ENCODE results near the gene GNG7.
"Not testable (repeated sequence)": the region's sequence is repeated elsewhere in the genome, so short reads cannot be mapped to it uniquely, and the experiment has no call there.

Gene GNG7

DNA sequence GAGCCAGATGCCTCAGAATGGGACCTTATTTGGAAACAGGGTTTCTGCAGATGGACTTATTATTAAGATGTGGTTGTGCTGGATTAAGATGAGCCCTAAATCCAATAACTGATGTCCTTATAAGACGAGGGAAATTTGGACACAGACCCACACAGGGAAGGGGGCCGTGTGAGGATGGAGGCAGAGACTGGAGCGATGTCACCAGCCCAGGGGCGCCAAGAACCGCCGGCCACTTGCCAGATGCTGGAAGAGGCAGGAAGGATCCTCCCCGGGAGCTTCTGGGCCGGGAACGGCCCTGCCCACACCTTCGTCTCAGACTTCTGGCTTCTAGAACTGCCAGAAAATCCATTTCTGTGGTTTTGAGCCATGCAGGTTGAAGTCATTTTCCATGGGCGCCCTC is 26.6 kb downstream of the GNG7 start:
- no peak for DNase-seq (ENCODE audit: low spot score)

DNA sequence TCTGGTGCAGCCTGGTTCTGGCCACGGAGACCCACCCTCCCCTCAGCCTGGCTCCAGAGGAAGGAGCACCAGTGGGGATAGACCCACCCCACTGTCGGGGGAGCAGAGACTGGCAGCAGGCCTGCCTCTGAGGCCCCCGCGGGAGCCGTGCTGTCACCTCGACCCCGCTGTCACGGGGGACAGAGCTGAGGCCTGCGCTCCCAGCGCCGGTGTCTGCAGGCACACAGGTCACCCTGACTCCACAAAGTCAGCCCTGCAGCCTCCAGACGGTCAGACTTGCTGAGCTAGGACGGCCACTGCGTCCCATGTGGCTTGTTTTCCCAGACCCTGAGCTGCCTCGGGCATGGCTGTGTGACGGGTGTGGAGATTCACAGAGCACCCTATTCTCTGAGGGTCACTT is 32.3 kb downstream of the GNG7 start:
- no peak for DNase-seq (ENCODE audit: low spot score)

DNA sequence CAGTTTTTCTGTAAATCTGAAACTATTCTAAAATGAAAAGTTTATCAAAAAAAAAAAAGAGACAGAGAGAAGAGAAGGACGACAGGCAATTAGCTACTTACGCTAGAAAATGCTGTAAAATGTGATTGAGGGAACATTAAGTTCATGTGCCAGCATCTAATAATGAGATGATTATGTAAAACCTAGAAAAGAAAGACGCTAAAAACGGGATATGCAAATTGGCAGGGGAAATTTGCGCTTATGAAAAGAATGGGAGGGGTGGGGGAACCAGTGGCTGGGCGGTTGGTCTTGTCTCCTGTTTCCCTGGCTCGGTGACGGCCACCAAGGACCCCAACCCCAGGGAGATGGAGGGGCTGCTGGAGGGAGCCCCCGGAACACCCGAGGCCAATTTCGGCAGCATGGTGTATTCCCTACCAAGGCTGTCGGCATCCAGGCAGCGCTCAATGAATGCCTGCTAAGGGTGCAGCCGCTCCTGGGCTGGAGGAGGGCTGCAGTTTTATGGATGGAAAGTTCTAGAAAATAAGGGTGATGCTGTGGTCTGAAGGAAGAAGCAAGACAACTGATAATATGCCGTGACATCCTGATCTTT is 34.2 kb downstream of the GNG7 start:
- peak; percentile 49 for DNase-seq (ENCODE audit: low spot score)

DNA sequence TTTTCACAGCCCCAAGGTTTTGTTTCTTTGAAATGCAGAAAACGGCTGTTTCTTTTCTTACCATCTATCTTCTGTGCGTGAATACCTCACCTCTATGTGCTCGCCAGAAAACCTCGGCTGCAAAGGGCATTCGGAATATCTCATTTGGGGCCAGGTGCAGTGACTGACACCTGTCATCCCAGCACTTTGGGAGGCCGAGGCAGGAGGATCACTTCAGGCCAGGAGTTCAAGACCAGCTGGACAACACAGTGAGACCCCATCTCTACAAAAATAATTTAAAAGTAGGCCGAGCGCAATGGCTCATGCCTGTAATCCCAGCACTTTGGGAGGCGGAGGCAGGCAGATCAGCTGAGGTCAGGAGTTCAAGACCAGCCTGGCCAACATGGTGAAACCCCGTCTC is 35.1 kb downstream of the GNG7 start:
- not testable (repeated sequence) for DNase-seq (ENCODE audit: low spot score)

DNA sequence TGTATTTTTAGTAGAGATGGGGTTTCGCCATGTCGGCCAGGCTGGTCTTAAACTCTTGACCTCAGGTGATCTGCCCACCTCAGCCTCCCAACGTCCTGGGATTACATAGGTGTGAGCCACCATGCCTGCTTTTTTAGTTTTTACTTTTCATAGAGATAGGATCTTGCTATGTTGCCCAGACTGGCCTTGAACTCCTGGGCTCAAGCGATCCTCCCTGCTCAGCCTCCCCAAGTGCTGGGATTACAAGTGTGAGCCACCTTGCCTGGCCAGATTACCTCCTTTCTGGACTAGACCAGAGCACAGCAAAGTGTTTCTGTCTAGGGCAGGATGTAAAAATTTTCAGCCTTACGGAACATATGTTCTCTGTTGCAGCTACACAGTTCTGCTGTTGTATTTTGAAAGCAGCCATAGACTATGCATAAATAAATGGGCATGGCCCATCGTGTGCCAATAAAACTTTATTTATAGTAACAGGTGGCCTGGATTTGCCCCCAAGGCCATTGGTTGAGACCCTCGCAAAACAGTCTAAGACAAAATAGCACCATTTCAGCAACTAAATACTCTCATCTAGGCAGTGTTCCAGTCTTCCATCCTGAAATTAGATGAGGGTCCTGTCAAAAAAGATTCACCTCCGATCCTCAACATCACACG is 36.0 kb downstream of the GNG7 start:
- no peak for DNase-seq (ENCODE audit: low spot score)

DNA sequence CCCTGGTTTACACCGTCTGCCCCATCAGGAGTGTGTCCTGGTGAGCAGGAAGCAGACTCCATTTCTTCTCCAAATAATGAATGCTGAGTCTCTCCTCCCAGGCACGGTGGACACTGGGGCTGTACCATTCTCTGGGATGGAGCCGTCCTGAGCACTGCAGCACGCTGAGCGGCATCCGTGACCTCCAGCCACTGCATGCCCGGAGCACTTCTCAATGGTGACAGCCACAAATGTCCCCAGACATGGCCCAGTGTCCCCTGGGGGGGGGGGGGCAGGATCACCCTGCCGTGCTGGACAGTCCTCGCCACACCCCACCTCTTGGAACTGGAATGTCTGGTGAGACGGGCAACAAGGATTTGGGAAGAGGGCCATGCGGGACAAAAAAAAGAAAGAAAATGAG is 37.4 kb downstream of the GNG7 start:
- no peak for DNase-seq (ENCODE audit: low spot score)

DNA sequence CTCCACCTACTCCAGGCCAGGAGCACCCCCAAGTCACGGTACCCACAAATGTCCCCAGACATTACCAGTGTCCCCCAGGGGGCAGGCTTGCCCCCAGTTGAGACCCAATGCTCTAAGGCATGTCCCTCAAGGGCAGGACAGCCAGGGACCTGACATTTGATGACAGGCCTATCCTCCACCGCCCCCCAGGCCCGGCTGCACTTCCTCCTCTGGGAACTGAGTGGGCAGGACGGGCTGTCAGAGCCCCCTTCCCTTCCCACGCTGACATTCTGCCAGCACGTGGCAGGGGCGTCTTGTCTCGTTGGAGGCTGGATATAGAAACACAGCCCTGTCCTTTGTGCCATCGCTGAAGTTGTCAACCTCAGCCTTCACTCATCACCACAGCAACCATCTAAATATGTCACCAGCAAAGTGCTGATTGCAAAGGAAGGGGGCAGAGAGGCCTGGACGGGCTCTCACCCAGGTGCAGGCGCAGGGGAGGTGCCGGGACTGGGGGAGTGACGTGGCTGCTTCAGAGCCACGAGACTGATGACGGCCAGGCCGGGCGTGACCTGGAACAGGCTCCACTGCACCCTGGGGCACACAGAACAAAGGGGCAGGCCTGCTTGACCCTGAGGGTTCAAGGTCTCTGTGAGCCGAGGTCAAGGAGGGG is 38.4 kb downstream of the GNG7 start:
- peak; percentile 98 for DNase-seq (ENCODE audit: low spot score)

DNA sequence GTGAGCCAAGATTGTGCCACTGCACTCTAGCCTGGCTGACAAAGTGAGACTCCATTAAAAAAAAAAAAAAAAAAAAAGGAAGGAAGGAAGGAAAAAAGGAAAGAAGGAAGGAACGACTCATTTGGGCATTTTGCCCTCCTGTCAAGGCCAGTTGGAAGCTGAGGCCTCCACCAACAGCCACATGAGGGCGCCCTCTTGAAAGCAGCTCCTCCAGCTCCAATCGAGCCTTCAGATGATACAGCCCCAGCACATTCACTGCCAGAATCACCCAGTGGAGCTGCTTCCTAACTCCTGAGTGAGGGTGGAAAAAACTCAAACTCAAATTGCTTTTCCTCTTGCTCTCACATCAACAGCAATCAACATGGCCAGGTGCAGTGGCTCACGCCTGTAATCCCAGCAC is 40.9 kb downstream of the GNG7 start:
- DNase-seq (ENCODE audit: low spot score), result peak; percentile 67

DNA sequence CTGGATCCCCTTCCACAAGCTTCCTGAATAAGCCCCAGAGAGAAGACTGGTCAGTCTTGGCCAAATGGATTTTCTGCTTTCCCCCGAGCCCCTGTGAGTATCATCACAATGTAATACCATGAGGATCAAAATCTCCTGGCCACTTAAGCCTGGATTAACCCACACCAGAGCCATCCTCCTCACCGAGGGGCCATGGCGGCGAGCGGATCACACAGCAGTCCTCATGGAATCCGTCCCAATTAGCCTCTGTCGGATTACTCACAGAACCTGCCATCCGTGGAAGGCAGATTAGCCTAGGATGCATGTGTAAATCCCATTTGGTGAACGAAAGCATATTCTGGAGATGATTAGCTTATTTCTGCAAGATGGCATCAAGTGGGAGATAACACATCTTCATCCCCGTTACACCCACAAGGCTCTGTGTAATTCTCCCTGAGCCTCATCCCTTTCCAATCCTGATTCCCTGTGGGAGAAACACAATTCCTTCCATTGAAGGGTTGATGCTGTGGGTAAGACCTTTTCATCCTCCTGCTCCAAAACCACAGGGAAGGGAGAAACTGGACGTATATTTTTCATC is 42.5 kb downstream of the GNG7 start:
- no peak for DNase-seq (ENCODE audit: low spot score)

DNA sequence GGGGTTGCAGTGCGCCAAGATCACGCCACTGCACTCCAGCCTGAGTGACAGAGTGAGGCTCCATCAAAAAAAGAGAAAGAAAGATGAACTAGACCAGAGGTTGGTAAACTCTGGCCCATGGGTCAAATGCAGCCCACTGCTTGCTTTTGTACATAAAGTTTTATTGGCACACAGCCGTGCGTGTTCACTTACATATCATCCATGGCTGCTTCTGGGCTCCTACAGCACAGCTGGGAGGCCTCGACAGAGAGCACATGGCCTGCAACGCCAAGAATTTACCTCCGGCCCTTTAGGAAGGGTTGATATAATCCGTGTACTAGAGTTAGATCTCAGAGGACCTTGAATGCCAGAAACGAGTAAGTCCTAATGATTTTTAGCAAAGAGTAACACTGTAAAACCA is 46.0 kb downstream of the GNG7 start:
- DNase-seq (ENCODE audit: low spot score), result no peak

DNA sequence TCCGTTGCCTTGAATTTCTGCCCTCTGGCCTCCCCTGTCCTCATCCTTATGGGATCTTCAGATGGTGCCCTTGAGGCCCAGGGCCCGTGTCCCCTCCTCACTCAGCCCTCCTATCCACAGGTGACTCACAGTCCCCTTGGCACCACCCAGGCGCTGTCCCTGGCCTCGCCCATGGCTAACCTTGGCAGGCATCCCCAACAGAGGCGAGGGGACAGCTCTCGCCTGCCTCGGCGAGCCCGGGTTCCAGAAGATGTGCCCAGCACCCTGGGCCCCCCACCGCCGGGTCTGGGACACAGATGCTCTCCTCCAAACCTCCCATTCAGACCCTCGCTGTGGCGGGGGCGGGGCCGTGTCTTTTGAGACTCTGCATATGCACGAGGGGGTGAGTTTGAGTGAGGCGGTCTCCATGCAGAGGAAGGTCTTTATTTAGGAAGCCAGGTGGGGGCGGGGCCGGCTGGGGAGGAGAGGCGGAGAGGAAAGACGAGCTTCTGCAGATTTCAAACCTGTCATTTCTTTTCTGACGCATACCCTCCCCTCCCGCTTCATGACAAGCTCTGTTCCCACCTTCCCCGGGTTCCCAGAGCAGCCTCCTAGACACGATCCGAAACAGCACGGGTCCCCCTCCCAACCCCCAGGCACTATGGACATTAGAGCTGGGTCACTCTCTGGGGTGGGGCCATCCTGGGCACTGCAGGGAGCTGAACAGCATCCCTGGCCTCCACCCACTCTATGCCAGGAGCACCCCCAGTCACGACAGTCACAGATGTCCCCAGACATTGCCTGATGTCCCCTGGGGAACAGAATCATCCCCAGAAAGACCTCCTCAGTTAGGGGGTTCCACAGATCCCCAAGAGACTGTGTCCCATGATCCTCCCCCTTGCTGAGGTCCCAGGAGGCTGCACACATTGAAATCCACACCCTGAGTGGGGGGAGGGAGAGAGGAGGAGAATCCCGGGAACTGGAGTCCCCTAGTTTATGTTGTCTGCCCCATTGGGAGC is 48.5 kb downstream of the GNG7 start:
- no peak for DNase-seq (ENCODE audit: low spot score)

DNA sequence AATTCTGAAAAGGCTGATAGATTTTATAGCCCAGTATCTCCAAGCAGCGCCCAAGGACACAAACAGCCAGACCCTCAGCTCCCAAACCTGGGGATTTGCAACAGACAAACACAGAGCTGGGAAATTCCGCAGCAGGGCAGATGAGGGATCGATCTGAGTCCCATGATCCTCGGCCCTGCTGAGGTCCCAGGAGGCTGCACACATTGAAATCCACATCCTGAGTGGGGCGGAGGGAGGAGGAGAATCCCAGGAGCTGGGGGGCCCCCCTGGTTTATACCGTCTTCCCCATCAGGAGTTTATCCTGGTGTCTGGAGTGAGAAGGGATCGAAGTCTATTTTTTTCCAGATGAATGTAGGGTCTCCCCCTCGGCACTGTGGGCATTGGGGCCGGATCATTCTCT is 49.3 kb downstream of the GNG7 start:
- DNase-seq (ENCODE audit: low spot score), result no peak

DNA sequence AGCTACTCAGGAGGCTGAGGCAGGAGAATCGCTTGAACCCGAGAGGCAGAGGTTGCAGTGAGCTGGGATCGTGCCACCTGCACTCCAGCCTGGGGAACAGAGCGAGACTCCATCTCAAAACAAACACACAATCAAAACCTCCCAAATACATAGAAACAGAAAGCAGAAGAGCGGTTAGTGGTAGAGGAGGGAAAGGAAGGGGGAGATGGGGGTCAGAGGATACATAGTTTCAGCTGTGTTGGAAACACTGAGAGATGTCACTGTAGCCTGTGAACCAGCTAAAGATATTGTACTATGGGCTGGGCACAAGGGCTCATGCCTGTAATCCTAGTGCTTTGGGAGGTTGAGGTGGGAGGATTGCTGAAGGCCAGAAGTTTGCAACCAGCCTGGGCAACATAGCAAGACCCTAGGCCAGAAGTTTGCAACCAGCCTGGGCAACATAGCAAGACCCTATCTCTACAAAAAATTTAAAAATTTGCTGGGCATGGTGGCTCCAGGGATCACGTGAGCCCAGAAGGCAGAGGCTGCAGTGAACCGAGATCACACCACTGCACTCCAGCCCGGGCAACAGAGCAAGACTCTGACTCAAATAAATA is 49.9 kb downstream of the GNG7 start:
- DNase-seq (ENCODE audit: low spot score), result no peak

DNA sequence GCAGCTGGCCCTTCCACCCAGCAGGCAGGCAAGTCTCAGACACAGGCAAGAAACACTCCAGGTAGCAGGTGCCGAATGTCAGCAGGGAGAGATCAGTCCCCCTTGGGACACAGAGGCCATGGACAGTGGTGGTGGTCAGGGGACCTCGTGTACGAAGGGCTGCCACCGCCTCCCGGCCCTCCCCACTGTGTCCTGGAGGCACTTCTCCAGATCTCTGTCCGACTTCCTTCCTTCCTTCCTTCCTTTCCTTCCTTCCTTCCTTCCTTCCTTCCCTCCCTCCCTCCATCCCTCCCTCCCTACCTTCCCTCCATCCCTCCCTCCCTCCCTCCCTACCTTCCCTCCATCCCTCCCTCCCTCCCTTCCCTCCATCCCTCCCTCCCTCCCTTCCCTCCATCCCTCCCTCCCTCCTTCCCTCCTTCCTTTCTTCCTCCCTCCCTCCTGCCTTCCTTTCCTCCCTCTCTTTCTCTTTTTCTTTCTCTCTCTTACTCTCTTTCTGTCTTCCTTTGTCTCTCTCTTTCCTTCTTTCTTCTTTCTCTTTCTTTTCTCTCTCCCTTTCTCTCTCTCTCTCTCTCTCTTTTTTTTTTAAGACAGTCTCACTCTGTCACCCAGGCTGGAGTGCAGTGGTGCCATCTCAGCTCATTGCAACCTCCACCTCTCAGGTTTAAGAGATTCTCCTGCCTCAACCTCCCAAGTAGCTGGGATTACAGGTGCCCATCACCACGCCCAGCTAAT is 51.3 kb downstream of the GNG7 start:
- DNase-seq (ENCODE audit: low spot score), result not testable (repeated sequence)

DNA sequence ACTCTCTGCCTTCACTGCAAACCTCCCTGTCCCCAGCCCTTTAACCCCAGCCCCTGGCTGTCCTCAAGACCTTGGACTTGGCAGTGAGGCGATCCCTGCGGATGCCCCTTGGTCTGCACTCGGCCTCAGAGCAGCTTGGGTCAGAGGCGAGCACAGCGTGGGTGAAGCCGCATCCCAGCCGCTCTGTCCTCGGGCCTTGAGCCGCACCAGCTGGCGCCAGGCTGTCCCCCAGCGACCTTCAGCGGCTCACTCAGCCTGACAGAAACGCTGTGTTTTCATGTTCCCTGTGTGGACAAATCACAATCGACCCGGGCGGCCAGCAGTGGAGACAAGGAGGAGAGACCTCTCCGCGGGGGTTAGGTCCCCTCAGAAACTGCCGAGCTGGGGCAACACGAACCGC is 52.0 kb downstream of the GNG7 start:
- DNase-seq (ENCODE audit: low spot score), result no peak

DNA sequence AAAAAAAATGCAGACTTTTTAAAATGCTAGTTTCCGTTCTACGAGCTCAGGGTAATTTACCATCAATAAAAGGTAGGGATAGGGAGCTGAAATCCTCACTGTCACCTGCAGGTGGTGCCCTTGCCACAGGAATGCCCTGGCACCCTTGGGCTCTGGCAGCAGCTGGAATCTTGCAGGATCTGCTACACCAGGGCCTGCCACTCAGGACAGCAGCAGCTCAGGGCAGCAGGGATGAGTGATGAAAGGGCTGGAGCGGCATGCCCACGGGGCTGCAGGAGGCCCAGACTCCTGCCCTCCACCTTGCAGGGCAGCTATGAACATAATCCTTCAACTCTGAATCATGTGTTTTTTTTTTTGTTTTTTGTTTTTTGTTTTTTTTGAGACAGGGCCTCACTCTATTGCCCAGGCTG is 54.0 kb downstream of the GNG7 start:
- peak; percentile 84 for DNase-seq (ENCODE audit: low spot score)

DNA sequence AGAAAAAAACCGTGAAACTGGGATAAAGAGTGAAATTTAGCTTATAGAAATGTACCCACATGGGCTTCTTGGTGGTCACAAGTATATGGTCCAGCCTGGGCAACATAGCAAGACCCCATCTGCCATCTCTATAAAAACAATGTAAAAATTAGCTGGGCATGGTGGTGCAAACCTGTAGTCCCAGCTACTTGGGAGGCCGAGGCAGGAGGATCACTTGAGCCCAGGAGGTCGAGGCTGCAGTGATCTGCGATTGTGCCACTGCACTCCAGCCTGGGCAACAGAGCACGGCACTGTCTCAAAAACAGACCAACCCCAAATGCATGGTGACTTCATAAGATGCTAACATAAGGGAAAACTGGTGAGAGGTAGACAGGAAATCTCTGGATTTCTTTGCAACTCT is 54.4 kb downstream of the GNG7 start:
- DNase-seq (ENCODE audit: low spot score), result no peak

DNA sequence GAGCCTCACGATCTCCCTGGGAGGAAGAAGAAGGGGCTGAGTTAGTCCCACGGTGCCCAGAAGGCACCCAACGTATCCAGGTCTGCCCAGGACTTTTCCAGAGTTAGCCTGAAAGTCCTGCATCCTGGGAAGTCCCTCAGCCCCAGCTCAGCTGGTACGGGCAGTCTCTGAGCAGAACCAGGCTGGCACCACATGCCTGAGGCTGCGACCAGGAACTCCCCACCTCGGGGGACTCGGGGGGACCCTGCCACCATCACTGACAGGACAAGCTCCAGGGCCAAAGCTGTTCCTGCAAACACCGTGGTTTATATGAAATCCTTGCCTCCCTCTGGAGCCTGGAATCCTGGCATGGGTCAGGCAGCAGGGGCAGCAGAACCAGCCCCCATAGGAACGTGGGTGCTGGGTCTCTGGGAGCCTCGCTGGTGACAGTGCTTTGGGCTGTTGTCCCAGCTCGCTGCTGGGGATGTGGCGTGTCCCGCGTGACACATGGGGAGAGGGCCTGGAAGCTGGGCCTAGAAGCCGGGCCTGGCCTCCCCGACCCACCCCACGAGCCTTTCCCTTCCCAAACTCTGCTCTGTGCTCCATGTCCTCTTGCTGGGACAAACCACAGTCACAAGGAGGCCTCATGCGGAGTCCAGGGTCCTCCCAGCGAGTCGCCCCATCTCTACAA is 55.5 kb downstream of the GNG7 start:
- DNase-seq (ENCODE audit: low spot score), result no peak

DNA sequence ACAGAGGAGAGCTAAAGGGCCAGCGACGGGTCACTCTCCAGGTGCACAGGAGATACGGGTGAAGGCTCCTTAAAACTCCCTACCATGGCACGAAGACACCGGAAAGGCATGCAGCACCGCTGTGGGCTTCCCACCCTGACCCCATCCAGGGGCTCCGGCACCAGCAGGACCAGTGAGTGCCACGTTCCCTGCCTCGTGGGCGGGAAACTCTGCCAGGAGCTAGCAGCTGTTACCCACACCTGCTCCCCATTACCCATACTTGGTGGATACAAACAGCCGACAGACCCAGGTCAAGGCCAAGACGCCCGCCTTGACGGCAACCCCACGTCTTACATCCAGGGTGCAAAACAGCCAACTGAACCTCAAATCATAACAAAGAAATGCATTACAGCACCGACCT is 56.7 kb downstream of the GNG7 start:
- DNase-seq (ENCODE audit: low spot score), result no peak

DNA sequence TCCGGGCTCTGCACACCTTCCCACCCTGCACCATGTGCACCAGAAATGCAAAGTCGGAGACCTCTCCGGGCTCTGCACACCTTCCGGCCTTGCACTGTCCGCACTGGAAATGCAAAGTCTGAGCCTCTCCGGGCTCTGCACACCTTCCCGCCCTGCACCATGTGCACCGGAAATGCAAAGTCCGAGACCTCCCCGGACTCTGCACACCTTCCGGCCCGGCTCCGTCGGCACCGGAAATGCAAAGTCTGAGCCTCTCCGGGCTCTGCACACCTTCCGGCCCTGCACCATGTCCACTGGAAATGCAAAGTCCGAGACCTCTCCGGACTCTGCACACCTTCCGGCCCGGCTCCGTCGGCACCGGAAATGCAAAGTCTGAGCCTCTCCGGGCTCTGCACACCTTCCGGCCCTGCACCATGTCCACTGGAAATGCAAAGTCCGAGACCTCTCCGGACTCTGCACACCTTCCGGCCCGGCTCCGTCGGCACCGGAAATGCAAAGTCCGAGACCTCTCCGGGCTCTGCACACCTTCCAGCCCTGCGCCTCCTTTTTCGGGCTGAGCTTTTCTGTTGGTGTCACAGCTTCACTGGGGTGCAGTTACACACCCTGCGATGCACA is 59.3 kb downstream of the GNG7 start:
- DNase-seq (ENCODE audit: low spot score), result not testable (repeated sequence)

Data from NAMALWA (cell line).